HG03520 (cell line): ENCODE measurements around the gene LDB1.
A peak's percentile ranks its signal among the peaks of the same experiment; 100 is the strongest.

Experiments
- ATAC-seq: cut with Tn5 transposase; IDR thresholded peaks from one replicate; pipeline ENCODE4 v1.9.1; 2021; ENCODE audit warnings: mild to moderate bottlenecking, moderate library complexity; ENCODE audit not compliant: unreplicated experiment

LDB1 gene

DNA sequence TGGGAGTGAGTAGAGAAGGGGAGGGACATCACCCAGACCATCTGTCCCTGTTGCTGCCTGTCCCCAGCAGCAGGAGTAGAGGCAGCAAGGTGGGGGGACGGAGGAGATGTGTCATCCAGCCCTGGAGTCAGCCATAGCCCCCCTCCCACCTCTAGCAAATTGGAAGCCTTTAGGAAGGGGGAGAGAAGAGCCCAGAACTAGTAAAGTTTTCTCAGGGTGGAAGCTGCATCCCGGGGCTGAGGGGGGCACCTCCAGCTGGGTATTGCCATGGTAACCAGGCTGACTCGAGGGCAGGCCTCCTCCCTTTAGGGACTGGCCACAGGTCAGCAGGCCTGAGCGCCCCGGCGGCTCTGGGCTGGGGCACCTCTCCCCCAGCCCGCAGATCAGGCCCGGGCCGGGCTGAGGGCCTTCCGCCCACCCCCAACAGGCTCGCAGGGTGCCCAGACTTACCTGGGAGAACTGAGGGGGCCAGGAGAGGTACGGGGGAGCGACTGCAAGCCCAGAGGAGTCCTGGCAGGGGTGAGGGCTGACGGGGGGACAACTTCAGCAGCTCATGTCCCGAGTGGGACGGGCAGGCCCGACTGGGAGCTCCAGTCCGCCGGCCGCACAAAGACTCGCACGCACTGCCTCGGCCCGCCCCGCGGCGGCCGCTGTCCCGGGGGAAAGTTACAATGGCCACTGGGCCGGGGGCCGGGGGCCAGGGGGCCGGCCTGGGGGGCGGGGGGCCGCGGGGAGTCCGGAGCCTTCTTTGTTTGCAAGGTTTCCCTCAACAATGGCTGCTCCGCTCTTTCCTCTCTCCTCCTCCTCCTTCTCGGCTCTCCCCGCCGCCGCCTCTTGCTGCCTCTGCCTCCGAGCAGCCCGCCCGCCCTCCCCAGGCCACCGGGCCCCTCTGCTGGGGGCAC, 6.0 kb downstream of the LDB1 start:
- ATAC-seq = no peak

DNA sequence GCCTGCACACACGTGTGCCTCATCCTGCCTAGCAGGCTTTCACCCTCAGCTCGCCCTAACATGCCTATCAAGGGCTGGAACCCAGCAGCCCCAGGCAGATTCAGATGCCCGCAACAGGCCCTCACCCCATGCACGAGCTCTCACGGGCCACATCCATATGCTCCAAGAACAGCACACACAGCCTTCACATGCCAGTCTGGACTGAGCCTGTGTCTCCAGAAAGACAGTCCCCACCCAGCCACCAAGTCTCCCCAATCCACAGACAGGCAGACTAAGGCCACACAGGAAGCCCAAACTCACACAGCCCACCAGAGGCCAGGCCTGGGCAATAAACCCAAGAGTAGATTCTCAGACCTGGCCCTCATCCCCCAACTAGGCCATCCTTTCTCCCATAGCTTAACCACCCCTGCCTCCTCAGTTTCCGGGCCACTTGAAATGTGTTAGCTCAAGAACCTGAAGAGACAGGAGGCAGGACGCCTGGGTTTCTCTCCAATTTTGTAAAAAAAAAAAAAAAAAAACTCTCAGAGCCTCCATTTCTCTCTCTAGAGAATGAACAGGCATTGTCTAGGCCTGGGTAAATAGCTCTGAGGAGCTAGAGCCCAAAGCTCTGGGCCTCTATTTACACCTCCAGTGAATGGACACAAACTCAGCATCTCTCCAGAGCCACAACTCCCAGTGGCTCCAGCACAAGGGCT, 6.8 kb downstream of the LDB1 start:
- no peak for ATAC-seq

DNA sequence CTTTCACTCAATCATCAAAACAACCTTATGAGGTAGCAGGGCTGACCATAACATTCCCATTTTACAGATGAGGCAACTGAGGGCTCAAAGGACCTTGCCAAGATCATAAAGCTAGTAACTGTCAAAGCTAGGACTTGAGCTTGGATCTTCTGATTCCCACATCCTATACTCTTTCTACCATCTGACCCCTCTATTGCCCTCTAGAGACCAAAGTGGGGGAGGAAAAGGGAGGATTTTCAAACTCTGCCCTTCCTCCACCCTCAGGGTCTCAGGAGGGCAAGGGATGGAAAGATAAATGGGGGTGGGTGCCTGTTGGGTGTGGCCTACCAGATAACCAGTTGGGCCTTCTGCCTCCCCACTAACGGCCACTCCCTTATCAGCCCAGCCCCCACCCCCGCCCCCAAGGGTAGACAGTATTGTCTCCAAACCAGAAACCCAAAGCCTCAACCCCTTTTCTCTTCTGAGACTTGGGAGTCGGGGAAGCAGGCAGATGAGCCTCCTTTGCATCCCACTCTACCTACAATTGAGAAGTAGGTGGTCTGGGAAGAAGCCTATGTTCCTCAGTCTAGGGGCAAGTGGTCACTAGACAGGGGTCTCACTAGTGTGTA, 7.9 kb downstream of the LDB1 start:
- ATAC-seq = no peak

DNA sequence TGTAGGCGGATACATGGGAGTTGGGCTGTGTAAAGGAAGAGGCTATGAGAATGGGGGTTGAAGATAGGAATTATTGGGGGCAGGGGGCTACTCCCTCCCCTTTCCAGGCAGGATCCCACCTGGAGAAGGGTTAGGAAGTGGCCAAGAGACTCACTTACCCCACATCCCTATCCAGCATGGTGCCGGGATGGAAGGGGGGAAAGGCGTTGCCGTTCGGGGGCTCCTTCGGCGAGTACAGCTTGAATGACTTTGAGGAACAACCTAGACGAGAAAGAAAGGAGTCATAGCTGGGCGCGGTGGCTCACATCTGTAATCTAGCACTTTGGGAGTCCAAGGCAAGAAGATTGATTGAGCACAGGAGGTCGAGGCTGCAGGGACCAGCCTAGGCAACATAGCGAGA, 8.9 kb downstream of the LDB1 start:
- ATAC-seq = no peak

DNA sequence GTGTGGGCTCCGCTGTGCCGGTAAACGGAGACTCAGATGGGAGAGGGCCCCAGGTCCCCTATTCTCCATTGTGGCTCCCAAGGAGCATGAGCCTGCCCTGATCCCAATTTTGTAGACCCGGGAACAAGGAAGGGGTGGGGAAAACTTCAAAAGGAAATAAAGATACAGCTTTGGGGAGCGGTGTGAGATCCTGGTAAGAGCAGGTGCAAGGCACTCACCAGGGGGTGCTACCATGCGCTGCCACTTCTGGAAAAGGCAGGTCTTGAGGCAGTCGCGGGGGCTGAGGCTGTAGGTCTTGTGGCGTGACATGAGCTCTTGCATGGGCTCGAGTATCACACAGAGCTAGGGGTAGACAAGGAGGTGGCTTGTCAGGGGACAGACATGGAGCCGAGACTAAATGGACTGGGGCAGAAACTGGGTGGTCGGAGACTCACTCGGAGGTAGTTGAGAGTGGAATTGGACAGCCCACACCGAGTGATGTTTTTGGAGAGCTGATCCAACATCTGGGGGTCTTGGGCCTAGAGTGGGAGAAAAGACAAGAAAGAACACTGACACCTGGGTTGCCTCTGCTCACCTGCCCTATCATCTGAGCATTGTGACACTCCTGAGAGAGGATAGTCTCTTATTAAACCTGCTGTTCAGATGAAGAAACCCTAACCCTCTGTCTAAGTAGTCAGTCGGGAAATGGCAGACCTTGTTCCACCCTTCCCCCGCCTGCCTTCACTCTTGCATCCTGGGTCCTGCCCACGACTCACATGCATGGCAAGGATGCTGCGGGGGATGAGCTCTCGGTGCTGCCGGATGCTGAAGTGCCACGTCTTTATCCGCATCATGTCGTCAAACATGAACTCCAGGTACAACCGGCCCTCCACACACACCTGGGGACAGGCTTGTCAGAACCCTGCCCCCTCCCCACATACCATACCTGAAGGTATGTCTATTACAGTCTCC, 10.7 kb downstream of the LDB1 start:
- no peak for ATAC-seq

DNA sequence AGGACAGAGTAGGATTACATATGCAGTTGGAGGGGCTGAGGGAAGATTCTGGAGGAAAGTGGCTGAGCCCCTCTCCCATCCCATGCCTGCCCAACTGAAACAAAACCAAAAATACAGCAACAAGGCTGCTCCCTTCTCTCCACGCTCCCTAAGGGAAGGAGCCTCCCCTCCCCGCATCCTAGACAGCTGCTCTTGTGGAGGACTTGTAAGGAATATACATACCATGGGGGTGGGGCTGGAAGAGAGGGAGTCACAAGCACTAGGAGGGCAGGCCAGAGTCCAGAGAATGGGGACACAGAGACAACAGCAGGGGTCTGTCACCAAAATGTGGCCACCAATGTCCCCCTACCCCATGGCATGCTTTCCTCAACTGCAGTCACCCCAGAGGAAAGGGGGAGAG, 13.2 kb downstream of the LDB1 start:
- no peak for ATAC-seq

DNA sequence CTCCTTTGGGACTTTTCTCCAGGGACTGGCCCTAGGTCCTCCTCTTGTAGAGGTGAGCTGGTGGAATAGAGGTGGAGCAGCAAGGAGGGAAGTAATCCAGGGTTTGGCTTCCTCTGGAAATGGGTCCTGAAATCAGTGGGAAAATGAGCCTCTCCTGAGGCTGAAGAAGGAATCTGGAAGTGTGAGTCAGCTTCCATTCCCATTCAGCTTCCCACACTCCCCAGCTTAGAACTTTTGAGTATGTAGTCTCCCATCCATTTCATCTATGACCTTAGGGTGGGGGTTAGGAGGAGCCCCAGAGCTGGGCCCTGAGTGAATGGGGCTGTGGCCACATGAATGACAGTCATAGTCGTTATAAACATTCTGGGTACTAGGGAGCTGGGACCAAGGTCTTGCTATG, 17.7 kb downstream of the LDB1 start:
- ATAC-seq = no peak

DNA sequence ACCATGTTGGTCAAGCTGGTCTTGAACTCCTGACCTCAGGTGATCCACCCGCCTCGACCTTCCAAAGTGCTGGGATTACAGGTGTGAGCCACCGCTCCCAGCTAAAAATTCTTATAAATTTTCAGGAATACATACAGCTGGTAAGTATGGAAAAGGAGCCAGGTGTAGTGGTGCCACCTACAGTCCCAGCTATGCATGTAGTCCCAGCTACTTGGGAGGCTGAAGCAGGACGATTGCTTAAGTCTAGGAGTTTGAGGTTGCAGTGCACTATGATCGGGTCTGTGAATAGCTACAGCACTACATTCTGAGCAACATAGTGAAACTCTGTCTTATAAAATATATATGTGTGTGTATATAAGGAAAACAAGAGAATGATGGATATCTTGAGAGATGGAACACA, 19.0 kb downstream of the LDB1 start:
- no peak for ATAC-seq

DNA sequence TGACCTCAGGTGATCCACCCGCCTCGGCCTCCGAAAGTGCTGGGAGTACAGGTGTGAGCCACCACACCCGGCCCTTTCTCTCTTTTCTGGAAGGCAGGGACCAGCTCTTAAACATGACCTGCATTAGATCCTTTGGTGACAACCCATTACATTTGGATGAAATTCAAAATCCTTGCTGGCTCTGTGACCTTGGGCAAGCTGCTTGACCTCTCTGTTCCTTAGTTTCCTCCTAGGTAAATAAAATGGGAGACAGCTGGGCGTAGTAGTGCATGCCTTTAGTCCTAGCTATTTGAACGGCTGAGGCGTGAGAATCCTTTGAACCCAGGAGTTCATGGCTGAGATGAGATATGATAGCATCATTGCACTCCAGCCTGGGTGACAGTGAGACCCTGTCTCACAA, 23.7 kb downstream of the LDB1 start:
- no peak for ATAC-seq

DNA sequence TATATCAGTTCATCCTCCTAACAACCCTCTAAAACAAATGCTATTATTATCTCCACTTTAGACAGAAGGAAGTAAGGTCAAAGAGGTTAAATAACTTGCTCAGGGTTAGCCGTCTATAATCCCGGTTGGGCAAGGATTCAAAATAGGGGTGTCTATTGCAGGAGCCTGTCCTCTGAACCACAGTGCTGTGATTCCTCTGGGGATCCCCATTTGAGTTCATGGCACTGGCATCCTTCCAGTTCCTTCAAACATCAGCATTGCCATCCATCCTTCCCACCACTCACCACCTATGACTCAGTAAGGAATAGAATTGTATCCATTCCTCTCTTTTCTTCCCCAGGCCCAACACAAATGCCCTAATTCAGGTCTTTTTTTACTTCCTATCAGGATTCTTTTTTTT, 29.4 kb downstream of the LDB1 start:
- ATAC-seq = no peak

DNA sequence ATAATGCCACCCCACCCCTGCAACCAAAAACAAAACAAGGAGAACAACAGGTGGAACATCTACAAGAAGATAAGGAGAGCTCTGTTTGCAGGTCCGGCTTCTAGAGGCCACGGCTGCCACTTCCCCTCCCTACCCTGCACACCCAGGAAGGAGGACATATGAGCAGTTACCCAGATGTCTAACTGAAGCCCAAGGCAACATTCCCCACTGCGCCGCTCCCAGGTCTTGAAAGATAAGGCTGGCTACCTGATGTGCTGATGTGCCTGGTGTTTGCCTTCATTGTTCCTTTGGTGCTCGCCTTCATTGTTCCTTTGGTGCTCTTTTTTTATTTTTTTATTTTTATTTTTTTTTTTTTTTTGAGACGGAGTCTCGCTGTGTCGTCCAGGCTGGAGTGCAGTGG, 34.0 kb downstream of the LDB1 start:
- ATAC-seq = no peak

DNA sequence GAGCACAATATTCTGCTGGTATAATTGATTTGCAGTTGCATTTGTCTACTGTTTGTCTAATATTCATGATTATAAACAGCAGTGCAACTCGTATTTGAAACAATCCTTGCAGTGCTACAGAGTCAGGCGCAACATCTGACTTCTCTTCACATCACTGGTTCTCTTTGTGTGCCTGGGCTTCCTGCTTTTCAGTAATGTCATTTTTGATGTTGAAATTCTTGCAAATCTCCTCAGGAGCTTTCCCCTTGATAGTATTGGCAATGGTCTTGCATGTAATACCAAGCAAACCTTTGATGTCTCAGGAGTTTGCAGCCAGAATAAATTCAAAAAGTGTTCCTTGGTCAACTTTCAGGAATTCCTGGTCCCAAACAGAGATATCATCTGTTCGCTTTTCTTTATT, 34.8 kb downstream of the LDB1 start:
- no peak for ATAC-seq

DNA sequence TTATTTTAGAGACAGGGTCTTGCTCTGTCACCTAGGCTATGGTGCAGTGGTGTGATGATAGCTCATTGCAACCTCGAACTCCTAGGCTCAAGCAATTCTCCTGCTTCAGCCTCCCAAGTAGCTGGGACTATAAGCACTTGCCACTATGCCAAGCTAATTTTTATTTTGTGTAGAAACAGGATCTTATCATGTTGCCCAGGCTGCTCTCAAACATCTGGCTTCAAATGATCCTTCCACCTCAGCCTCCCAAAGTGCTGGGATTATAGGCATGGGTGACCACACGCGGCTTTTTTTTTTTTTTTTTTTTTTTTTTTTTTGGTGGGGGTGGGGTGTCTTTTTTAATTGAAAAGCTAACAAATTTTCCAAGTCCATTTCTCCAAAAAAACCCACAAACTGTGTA, 36.6 kb downstream of the LDB1 start:
- no peak for ATAC-seq

DNA sequence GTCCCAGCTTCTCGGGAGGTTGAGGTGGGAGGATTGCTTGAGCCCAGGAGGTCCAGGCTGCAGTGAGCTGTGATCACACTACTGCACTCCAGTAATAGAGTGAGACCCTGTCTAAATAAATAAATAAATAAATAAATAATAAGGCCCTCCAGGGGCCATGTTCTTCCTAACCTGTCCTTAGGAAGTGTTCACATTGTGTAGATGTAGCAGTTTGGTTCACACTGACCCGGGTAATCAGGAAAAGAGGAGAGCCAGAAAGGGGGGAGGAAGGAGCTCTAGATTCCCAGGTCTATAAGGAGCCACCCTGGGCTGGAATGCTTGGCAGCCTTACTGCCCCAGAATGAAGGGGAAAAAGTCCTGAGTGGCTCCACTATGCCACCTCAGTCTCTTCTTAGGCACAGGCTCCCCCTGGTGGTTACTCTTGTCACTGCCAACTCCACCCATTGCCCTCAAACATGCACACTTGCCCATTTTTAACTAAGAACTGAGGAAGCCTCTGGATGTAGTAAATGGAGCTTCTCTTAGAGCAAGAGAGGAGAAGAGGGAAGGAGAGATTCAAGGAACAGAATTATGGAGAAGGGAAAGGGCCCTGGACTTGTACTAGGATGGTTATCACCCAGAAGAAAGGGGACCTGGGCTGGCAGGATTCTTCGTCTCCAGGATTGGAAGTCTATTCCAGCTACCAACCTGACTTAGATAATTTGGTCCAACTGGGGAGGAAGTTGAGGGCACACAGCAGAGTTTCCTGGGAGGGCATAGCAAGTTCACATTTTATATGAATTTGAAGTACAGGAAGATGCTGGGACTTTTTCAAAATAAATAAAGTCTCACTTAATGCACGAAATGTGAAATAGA, 47.3 kb downstream of the LDB1 start:
- peak; percentile 48 for ATAC-seq

DNA sequence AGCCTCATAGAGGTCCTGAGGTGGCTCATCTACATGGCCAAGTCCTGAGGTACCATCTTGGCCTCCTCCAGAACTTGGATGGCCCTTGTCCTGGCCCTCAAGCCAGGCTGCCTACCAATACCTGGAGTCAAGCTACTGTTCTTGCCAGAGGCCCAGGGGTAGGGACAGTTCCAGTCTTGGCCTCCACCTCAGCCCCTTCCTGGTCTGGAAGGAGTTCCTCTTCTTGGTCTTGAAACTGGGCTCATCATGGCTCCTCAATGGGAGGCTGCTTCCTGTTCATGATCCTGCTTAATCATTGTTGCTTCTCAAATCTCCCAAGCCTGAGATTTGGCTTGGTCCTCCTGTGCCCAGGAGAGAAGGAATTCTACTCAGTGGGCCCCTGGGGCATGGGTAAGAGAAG, 51.1 kb downstream of the LDB1 start:
- ATAC-seq = no peak

DNA sequence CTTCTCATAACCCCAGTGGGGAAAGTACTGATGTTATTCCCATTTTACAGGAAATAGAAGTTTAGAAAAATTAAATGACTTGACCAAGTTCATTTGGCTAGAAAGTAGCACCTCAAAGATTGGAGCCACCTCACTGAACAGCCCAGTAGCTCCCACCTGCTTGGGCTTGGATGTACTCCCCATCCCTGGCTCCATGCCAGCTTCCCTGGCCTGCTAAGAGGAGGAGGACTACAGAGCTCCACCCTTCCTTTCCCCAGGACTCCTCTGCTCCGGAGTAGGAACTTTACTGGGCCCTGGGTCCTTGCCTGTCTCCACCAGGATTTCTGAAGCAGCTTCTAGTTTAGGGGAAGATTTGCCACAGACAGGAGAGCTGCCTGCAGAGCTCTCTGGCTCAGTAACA, 52.0 kb downstream of the LDB1 start:
- no peak for ATAC-seq

DNA sequence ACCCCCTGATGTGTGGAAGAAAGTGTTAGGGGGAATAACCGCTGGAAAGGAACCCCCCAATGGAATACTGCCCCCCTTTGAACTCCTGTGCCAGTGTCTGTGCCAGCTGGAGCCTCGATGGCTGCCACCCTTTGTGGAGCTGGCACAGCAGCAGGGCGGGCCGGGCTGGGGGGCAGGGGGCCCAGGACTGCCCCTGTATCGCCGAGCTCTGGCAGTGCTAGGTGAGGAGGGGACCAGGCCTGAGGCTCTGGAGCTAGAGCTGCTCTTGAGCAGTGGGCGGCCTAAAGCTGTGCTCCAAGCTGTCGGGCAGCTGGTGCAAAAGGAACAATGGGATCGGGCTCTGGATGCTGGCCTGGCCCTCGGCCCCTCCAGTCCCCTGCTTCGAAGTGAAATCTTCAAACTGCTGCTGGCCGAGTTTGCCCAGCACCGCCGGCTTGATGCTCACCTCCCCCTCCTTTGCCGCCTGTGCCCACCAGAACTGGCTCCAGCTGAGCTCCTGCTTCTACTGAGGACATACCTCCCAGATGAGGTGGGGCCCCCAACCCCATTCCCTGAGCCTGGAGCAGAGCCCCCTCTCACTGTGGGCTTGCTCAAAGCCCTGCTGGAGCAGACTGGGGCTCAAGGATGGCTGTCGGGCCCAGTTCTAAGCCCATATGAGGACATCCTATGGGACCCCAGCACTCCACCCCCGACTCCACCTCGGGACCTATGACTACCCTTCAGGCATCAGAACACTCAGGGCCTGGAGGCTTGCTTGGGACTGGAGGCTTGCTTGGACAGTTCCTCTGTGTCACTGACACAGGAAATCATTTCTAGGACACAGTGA, 52.9 kb downstream of the LDB1 start:
- no peak for ATAC-seq

DNA sequence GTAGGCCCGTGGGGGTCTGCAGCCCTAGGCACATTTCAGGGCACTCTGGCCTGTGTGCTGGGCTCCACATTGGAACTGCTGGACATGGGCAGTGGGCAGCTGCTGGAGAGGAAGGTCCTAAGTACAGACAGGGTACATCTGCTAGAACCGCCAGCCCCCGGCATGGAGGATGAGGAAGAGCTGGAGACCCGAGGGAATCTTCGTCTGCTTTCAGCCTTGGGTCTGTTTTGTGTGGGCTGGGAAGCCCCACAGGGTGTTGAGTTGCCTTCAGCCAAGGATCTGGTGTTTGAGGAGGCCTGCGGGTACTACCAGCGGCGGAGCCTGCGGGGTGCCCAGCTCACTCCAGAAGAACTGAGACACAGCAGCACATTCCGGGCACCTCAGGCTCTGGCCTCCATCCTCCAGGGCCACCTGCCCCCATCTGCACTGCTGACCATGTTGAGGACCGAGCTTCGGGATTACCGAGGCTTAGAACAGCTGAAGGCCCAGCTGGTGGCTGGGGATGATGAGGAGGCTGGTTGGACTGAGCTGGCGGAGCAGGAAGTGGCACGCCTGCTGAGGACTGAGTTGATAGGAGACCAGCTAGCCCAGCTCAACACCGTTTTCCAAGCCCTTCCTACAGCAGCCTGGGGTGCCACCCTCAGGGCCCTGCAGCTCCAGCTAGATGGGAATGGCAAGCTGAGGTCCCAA, 53.6 kb downstream of the LDB1 start:
- no peak for ATAC-seq
